Adrenal gland (tissue), 12 donors: ENCODE results near the gene OR13A1. TPM values are rescaled to one million over a fixed set of nuclear protein-coding genes. Genes with fewer than 3 reads are reported as not detected.
A peak's percentile ranks its signal among the peaks of the same experiment; 100 is the strongest.

Experiments
- DNase-seq, 7 donors: peaks; one replicate each; pipeline ENCODE4 v3.0.0-alpha.2; 2019 to 2020
- H3K27ac ChIP-seq, 5 donors: fragments of 200-600 bp; sonication (generic) in 4 of 5; 1 replicate in 3 of 5; 2 replicates in 2 of 5; pipeline versions ENCODE4 v1.5.1 to v1.8.0; 2016 to 2020; ENCODE audit warnings: mild to moderate bottlenecking in 1 of 5
- H3K27me3 ChIP-seq: fragments of 200-600 bp; 2 replicates; pipeline ENCODE4 v1.8.0; 2021
- H3K36me3 ChIP-seq, 2 donors: fragments of 200-600 bp; replicated peaks in 1 of 2; 1 replicate in 1 of 2; 2 replicates in 1 of 2; pipeline versions ENCODE4 v1.5.1 to v1.8.0; 2018 to 2022
- H3K4me1 ChIP-seq, 2 donors: fragments of 200-600 bp; replicated peaks in 1 of 2; 1 replicate in 1 of 2; 2 replicates in 1 of 2; pipeline versions ENCODE4 v1.5.1 to v1.8.0; 2018 to 2021
- H3K4me3 ChIP-seq, 4 donors: fragments of 200-600 bp; sonication (generic) in 3 of 4; one replicate each; pipeline ENCODE4 v1.5.1; 2016 to 2018
- H3K9me3 ChIP-seq, 3 donors: fragments of 200-600 bp; sonication (generic) in 1 of 3; replicated peaks in 1 of 3; 1 replicate in 2 of 3; 2 replicates in 1 of 3; pipeline versions ENCODE4 v1.5.1 to v1.8.0; 2016 to 2021
- POLR2A ChIP-seq, 2 donors: fragments of 450-650 bp; IDR thresholded peaks; one replicate each; pipeline ENCODE4 v1.6.1; 2017; ENCODE audit warnings: antibody characterized with exemption in 2 of 2, mild to moderate bottlenecking in 2 of 2, moderate library complexity in 1 of 2
- WGBS, 4 donors: extraction: QIAGEN DNeasy Blood & Tissue Kit in 2 of 4; methylation state at CpG; one replicate each; pipeline versions ENCODE4 v1.1.5 to v1.1.7; 2013 to 2017; 5-methylcytosine and 5-hydroxymethylcytosine counted together
- intact Hi-C, 2 donors: fragments of 100-400 bp; cut with DNase I; formaldehyde crosslinking; loops; one replicate each; pipeline versions ENCODE4 v1.14.1 to v1.15.0; 2022 to 2023
- polyA plus RNA-seq, 3 donors: library from polyadenylated mRNA; stranded (reverse); fragments of 200-250 nt in 2 of 3; fragments of 350-450 nt in 1 of 3; fragmentation: Illumina TruSeq in 1 of 3; extraction: RNeasy Lipid Tissue Mini Kit (QIAGEN cat#74804) in 1 of 3; gene quantifications; one replicate each; pipeline ENCODE4 v1.2.3, GENCODE V29; 2013 to 2014
- total RNA-seq, 9 donors: library from RNA; depleted of rRNA in 4 of 9; stranded (reverse); fragments of >200 nt in 4 of 9; fragments of 120-200 nt in 1 of 9; fragmentation: NEBNext Ultra II Directional in 1 of 9; extraction: Animal tissue kit (Norgen Biotek cat#: 25700) in 1 of 9; gene quantifications; one replicate each; pipeline versions ENCODE4 v1.1.0 to v1.2.4, GENCODE V29; 2013 to 2023
- TF ChIP-seq, protein P1 (sequence below), 6 experiments: fragments of 450-650 bp in 4 of 6; fragments of 200-600 bp in 2 of 6; sonication (generic) in 1 of 6; IDR thresholded peaks; 1 replicate in 5 of 6; 2 replicates in 1 of 6; pipeline versions ENCODE4 v1.5.1 to v1.8.0; 2016 to 2021; ENCODE audit warnings: antibody characterized with exemption in 6 of 6, mild to moderate bottlenecking in 2 of 6, moderate library complexity in 1 of 6
- donor health status: healthy with polysubstance abuse.
- donor health status: Bipolar disorder and iron deficiency.
- donor health status: DM: yes; HTN: yes; CAD: no.
- donor health status: DM: no; HTN: no; CAD: no.
- donor health status: DM: no; HTN: no; CAD: no.
- donor health status: DM: yes; HTN: yes; CAD: no.

The OR13A1 gene
- total and polyA plus RNA-seq, 12 donors = 0.03 to 0.14 TPM; not detected in 10

DNA sequence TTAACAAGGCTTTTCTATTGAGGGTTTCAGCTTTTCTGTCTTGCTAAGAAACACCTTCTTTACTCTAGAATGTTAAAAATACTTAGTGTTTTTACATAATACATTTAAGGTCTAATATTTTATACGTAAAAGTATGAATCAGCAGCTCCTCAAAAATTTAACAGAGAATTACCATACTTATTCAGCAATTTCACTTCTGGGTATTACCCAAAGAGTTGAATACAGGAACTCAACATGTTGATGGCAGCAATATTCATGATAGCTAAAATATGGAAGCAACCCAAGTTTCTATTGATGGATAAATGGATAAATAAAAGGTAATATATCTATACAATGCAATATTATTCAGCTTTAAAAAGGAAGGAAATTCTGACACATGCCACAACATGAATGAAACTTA is 9.7 kb upstream of the OR13A1 start:
- H3K36me3 ChIP-seq = no peaks in the 10 kb centered on the region
- no peak for TF ChIP-seq POLR2A (IDR thresholded peaks at IDR 0.05)
- TF ChIP-seq, protein P1, sequence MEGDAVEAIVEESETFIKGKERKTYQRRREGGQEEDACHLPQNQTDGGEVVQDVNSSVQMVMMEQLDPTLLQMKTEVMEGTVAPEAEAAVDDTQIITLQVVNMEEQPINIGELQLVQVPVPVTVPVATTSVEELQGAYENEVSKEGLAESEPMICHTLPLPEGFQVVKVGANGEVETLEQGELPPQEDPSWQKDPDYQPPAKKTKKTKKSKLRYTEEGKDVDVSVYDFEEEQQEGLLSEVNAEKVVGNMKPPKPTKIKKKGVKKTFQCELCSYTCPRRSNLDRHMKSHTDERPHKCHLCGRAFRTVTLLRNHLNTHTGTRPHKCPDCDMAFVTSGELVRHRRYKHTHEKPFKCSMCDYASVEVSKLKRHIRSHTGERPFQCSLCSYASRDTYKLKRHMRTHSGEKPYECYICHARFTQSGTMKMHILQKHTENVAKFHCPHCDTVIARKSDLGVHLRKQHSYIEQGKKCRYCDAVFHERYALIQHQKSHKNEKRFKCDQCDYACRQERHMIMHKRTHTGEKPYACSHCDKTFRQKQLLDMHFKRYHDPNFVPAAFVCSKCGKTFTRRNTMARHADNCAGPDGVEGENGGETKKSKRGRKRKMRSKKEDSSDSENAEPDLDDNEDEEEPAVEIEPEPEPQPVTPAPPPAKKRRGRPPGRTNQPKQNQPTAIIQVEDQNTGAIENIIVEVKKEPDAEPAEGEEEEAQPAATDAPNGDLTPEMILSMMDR (IDR thresholded peaks at IDR 0.05) = no peak
- no peaks in the 10 kb centered on the region for H3K4me1 ChIP-seq
- intact Hi-C loops = no loop called here
- DNase-seq = no peak
- H3K27ac ChIP-seq = no peak overlapping the region
- no peak overlapping the region for H3K4me3 ChIP-seq
- H3K27me3 ChIP-seq = no peaks in the 10 kb centered on the region
- 54 to 73% (median 62%) methylated on average over 1 of the region's 1 CpG for WGBS, 4 donors
- H3K9me3 ChIP-seq = no peaks in the 10 kb centered on the region

DNA sequence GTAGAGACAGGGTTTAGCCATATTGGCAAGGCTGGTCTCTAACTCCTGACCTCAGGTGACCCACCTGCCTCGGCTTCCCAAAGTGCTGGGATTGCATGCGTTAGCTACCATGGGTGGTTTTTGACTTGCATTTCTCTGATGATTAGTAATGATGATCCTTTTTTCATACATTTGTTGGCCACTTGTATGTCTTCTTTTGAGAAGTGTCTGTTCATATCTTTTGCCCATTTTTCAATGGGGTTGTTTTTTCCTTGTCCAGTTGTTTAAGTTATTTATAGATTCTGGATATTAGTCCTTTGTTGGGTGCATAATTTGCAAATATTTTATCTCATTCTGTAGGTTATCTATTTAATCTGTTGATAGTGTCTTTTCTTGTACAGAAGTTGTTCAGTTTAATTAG is 4.3 kb upstream of the OR13A1 start:
- H3K4me3 ChIP-seq = no peak overlapping the region
- no peak overlapping the region for H3K27ac ChIP-seq
- H3K36me3 ChIP-seq = no peaks in the 10 kb centered on the region
- no peaks in the 10 kb centered on the region for H3K9me3 ChIP-seq
- no peak for DNase-seq
- 86 to 95% (median 91%) methylated on average over 2 of the region's 2 CpGs for WGBS, 4 donors
- intact Hi-C loops = no loop called here
- H3K4me1 ChIP-seq = no peaks in the 10 kb centered on the region
- H3K27me3 ChIP-seq = no peaks in the 10 kb centered on the region
- TF ChIP-seq, protein P1 (IDR thresholded peaks at IDR 0.05) = no peak
- TF ChIP-seq POLR2A (IDR thresholded peaks at IDR 0.05) = no peak

DNA sequence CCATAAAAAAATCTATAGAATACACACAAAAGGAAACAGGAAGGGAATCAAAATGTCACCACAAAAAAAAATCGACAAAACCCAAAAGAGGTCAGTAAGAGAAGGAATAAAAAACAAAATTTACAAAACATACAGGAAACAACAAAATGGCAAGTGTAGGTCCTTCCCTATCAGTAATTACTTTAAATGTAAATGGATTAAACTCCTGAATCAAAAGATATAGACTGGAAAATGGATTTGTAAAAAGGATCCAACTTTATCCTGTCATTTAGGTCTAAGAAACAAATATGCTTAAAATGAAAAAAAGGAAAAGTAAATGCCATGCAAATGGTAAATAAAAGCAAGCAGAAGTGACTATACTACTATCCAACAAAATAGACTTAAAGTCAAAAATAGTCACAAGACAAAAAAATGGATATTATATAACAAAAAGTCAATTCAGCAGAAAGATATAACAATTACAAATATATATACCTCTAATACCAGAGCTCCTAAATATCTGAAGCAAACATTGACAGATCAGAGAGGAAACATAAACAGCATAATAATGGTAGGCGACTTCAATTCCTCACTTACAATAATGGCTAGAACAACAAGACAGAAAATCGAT is 2.0 kb downstream of the OR13A1 start:
- DNase-seq = no peak
- 77 to 81% (median 79%) methylated on average over 3 of the region's 3 CpGs for WGBS, 4 donors
- H3K4me1 ChIP-seq = no peaks in the 10 kb centered on the region
- H3K9me3 ChIP-seq = peaks cover 0 to 7% (median 0%) of the 10 kb centered on the region in 3 donors
- intact Hi-C loops = no loop called here
- no peak overlapping the region for H3K27ac ChIP-seq
- TF ChIP-seq, protein P1 (IDR thresholded peaks at IDR 0.05) = no peak
- no peak for TF ChIP-seq POLR2A (IDR thresholded peaks at IDR 0.05)
- H3K4me3 ChIP-seq = no peak overlapping the region
- H3K27me3 ChIP-seq = no peaks in the 10 kb centered on the region
- no peaks in the 10 kb centered on the region for H3K36me3 ChIP-seq

DNA sequence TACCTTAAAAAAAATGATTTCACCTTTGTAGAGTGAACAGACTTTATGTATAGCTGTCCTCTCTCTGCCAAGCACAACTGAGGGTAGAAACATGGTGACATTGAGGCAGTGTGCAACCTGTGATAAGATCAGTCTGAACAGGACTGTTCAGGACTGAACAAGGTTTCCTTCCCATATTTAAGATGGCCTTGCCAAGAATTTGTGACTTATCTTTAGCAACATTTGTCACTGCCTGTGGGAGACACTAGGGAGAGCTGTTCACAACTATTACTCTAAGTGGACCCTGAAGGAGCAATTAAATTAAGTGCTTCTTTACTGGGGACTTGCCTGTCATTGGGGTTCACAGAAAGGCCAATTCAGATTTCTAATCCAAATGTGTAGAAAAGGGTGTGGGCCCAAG is 6.7 kb downstream of the OR13A1 start:
- Histone ChIP-seq H3K36me3 (no peaks in the 10 kb centered on the region), H3K27me3 (peaks cover 3% of the 10 kb centered on the region), H3K9me3 (peaks cover 0 to 2% (median 0%) of the 10 kb centered on the region in 3 donors), H3K4me3 (no peak overlapping the region), H3K27ac (no peak overlapping the region), H3K4me1 (no peaks in the 10 kb centered on the region)
- intact Hi-C loops = no loop called here
- DNase-seq = peak in 1 of 7 donors; percentile 3
- TF ChIP-seq, protein P1 (IDR thresholded peaks at IDR 0.05) = peak in 2 of 6 experiments; percentile 18 to 29
- no peak for TF ChIP-seq POLR2A (IDR thresholded peaks at IDR 0.05)
